ENCODE data around the gene SLC13A2.
"Not testable (repeated sequence)": the region's sequence is repeated elsewhere in the genome, so short reads cannot be mapped to it uniquely, and the experiment has no call there.

The SLC13A2 gene, protein sequence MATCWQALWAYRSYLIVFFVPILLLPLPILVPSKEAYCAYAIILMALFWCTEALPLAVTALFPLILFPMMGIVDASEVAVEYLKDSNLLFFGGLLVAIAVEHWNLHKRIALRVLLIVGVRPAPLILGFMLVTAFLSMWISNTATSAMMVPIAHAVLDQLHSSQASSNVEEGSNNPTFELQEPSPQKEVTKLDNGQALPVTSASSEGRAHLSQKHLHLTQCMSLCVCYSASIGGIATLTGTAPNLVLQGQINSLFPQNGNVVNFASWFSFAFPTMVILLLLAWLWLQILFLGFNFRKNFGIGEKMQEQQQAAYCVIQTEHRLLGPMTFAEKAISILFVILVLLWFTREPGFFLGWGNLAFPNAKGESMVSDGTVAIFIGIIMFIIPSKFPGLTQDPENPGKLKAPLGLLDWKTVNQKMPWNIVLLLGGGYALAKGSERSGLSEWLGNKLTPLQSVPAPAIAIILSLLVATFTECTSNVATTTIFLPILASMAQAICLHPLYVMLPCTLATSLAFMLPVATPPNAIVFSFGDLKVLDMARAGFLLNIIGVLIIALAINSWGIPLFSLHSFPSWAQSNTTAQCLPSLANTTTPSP

GRCh38 chr17:28473542-28473941 lies at the start of gene SLC13A2:
TSS of gene SLC13A2 (plus strand) at chr17:28473644. CDS start at chr17:28473713, 69 bp downstream.
- intact Hi-C loops (cut with DNase I): no loop called here
- peak in 2 of 42 donors; percentile 19 to 24 for DNase-seq

GRCh38 chr17:28425206-28425605 lies 48.2 kb upstream of the SLC13A2 start:
- intact Hi-C loops (cut with DNase I): no loop called here
- no peak for DNase-seq

DNA sequence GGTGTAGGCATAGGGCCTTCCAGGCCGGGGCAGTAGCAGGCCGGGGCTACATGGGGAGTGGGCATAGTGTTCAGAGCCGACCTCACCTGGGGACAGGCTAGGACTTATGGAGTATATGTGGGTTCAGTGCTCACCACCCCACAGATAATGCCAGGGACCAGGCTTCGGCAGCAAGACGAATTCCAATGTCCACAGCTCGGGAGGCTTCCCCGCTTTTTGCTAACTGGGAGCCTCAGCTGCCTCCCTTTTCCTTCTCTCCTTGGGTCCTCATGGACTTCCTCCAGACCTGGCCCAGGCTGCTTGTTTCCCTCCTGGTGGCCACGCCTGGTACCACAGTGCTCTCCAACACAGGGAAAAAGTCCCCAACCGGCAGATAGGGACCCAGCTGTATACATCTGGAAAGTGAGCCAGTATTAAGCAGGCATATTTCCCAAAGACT lies 47.3 kb upstream of the SLC13A2 start:
- DNase-seq: peak in 1 of 42 donors; percentile 18
- intact Hi-C loops (cut with DNase I): no loop called here

- no peak for DNase-seq
- intact Hi-C loops (cut with DNase I): no loop called here
Observed at GRCh38 chr17:28427371-28427770, 46.1 kb upstream of the SLC13A2 start.

- DNase-seq; intact Hi-C loops (cut with DNase I): not testable (repeated sequence)
Observed at GRCh38 chr17:28427982-28428381, 45.5 kb upstream of the SLC13A2 start.

DNA sequence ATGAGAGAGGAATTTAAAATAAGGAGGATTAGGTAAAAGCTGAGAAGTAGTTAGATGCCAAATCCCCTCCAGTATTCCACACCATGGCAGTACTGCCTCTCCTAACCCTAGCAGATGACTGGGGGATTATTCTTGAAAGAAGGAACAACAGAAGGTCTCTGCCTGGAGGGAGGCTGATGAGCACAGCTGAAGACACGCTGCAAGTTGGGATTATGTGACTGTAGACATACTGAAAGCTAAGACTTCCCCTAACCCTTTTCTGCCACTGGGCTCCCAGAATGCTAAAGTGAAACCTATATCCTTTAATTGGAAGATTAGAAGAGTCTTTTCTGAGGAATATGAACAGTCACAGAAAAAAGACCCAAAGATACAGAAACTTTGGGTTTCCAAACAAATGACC lies 39.7 kb upstream of the SLC13A2 start:
- no peak for DNase-seq
- intact Hi-C loops (cut with DNase I): no loop called here

GRCh38 chr17:28434326-28434725 lies 39.1 kb upstream of the SLC13A2 start:
- DNase-seq; intact Hi-C loops (cut with DNase I): not testable (repeated sequence)

GRCh38 chr17:28443901-28444638 lies 29.4 kb upstream of the SLC13A2 start:
- DNase-seq: no peak
- intact Hi-C loops (cut with DNase I): no loop called here

DNA sequence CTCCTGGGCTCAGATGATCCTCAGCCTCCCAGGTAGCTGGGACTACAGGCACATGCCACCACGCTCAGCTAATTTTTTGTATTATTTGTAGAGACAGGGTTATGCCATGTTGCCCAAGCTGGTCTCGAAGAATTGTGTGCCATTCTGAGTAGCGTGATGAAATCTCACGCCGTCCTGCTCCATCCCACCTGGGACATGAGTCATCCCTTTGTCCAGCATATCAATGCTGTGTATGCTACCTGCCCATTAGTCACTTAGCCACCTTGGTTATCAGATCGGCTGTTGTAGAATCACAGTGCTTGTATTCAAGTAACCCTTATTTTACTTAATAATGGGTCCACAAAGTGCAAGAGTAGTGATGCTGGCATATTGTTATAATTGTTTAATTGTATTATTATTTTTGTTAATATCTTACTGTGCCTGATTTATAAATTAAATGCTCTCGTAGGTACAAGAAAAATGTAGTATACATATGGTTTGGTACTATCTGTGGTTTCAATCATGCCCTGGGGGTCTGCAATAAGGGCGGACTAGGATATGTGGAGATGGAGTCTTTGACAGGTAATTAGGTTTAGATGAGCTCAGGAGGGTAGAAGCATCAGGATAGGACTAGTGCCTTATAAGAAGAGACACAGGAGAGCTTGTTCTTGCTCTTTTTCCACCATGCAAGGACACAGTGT lies 26.6 kb upstream of the SLC13A2 start:
- intact Hi-C loops (cut with DNase I): no loop called here
- no peak for DNase-seq

DNA sequence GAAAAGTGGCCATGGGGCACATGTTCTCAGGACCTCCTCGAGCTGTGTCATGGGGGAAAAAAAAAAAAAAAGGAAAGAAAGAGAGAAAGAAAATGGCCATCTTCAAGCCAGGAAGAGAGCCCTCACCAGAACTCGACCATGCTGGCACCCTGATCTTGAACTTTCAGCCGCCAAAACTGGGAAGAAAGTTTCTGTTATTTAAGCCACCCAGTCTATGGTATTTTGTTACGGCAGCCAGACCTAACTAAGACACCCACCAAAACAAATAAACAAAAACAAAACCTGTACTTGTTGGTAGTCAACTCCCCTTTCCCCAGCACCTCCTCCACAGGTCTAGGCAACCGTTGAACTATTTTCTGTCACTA lies 26.1 kb upstream of the SLC13A2 start:
- intact Hi-C loops (cut with DNase I): no loop called here
- no peak for DNase-seq

- no peak for DNase-seq
- intact Hi-C loops (cut with DNase I): no loop called here
Observed at GRCh38 chr17:28449859-28450258, 23.6 kb upstream of the SLC13A2 start.

DNA sequence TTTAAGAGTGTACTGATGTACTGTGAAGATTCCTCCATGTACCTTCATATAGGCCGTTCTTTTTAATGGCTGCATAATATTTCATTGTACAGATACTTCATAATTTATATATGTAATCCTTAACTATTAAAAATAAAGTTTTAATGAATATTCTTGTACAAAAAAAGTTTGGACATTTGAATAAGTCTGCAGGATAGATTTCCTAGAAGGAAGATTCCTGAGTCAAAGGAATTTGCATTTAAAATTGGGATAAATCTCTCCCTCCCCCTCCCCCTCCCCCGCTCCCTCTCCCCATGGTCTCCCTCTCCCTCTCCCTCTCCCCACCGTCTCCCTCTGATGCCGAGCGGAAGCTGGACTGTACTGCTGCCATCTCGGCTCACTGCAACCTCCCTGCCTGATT lies 15.6 kb upstream of the SLC13A2 start:
- intact Hi-C loops (cut with DNase I): no loop called here
- DNase-seq: no peak

GRCh38 chr17:28458881-28459280 lies 14.6 kb upstream of the SLC13A2 start:
- DNase-seq; intact Hi-C loops (cut with DNase I): not testable (repeated sequence)

DNA sequence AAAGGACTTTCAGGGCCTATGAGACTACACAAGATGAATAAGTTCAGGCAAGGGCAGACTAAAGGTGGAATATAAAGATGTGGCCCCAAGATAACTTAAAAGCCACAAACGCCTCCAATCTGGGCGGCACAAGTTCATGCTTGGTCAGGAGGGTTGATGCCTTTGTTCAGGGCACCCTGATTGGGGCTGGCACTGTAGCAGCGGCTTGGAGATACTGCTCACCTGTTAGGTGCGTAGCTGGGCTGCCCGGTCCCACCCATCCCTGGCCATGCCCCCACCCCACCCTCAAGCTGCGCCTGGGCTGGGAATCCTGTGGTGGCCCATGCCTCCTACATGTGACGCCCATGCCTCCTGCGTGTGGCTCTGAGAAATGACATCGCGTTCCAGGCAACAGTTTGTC lies 12.5 kb upstream of the SLC13A2 start:
- peak in 1 of 42 donors; percentile 24 for DNase-seq
- intact Hi-C loops (cut with DNase I): no loop called here

DNA sequence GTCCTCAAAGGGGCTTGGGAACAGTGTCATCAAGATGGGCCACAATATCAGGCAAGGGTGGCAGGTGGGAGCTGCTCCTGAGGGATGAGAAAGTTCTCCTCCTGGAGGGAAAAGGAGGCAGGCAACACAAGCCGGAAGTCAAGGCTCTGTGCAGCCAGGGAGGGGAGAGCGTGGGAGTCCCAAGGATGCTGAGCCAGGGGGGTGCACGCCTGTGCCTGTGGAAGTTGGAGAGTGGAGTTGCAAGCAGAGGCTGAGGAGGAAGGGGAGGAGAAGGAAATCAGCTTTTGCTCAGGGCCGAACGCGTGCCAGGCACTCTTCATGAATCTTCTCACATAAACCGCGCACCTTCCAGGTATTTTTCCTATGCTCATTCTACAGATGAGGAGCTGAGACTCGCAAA lies 7.4 kb upstream of the SLC13A2 start:
- DNase-seq: peak in 3 of 42 donors; percentile 18 to 27 (median 19)
- intact Hi-C loops (cut with DNase I): no loop called here

DNA sequence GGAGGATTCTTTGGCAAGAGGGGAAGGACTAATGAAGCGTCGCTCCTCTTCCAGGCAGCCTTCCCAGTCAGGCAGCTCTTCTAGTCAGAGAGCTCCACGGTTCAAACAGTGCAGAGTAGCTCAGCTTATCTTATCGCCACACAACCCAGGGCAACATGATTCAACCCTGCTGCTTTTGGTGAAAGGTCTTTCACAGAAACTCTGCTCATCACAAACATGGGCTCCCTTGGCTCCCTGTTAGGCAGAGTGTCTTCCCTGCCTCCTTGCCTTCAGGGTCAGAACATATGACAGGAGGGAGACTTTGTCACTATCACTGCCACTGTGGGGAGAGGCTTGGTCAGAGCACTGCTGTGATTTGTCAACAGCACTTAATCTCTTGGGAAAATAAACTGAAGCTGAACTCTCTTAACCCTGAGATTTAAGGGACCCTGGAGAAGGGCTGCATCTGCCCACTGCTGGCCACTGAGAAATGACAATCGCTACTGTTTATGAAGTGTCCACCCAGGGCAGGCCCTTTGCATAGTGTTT lies 6.9 kb upstream of the SLC13A2 start:
- intact Hi-C loops (cut with DNase I): no loop called here
- DNase-seq: peak in 2 of 42 donors; percentile 11 to 12

DNA sequence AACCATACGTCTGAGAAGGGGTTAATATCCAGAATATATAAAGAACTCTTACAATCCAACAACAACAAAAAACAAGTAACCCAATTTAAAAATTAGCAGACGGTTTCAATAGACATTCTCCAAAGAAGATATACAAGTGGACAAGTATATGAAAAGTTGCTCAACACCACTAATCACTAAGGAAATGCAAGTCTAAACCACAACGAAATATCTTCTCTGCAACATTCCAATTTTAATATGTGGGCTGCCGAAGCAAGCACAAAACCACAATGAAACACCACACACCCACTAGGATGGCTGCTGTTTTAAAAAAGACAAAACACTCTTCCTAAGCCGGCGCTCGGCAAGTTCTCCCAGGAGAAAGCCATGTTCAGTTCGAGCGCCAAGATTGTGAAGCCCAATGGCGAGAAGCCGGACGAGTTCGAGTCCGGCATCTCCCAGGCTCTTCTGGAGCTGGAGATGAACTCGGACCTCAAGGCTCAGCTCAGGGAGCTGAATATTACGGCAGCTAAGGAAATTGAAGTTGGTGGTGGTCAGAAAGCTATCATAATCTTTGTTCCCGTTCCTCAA lies 5.9 kb upstream of the SLC13A2 start:
- DNase-seq: peak in 4 of 42 donors; percentile 9 to 28 (median 21)

GRCh38 chr17:28468033-28468735 lies 5.3 kb upstream of the SLC13A2 start:
- intact Hi-C loops (cut with DNase I): not testable (repeated sequence)
- DNase-seq: peak in 2 of 42 donors; percentile 14 to 16

More for the DNA sequence above, 5.9 kb upstream of the SLC13A2 start:
- intact Hi-C loops (cut with DNase I): no loop called here

Measured in head of caudate nucleus (tissue), 42 donors.